Kidney (tissue), 14 donors: ENCODE data around the gene CES1. TPM values are rescaled to one million over a fixed set of nuclear protein-coding genes. Genes with fewer than 3 reads are reported as not detected.

Source experiments
- DNase-seq, 5 donors: peaks; one replicate each; pipeline ENCODE4 v3.0.0-alpha.2; 2013 to 2020
- FAIRE-seq: peaks from 2 replicates; lab custom pipeline; 2012; peaks lifted over from hg19 to GRCh38; lab: Jason Lieb, UNC
- H3K27ac ChIP-seq, 2 donors: one replicate each; pipeline ENCODE4 v1.7.0; 2013; ENCODE audit warnings: low read depth in 2 of 2, low read length in 2 of 2, inconsistent platforms in 1 of 2
- H3K27me3 ChIP-seq: one replicate; pipeline ENCODE4 v1.7.1; 2013; ENCODE audit warnings: low read length, inconsistent platforms; ENCODE audit not compliant: control insufficient read depth, insufficient read depth
- H3K36me3 ChIP-seq, 3 donors: one replicate each; pipeline versions ENCODE4 v1.7.0 to v1.7.1; 2013; ENCODE audit warnings: low read length in 3 of 3, control low read depth in 1 of 3, inconsistent platforms in 1 of 3; ENCODE audit not compliant: insufficient read depth in 3 of 3, control insufficient read depth in 2 of 3
- H3K4me1 ChIP-seq, 3 donors: one replicate each; pipeline versions ENCODE4 v1.7.0 to v1.7.1; 2013; ENCODE audit warnings: low read length in 3 of 3, inconsistent platforms in 1 of 3, low read depth in 1 of 3; ENCODE audit not compliant: control insufficient read depth in 2 of 3, insufficient read depth in 2 of 3
- H3K4me3 ChIP-seq, 3 donors: one replicate each; pipeline versions ENCODE4 v1.7.0 to v1.8.1; 2013; ENCODE audit warnings: low read length in 3 of 3, control low read depth in 1 of 3, inconsistent platforms in 1 of 3
- H3K9ac ChIP-seq, 3 donors: one replicate each; pipeline versions ENCODE4 v1.7.0 to v1.7.1; 2013; ENCODE audit warnings: low read length in 3 of 3, control low read depth in 1 of 3, inconsistent platforms in 1 of 3
- H3K9me3 ChIP-seq, 3 donors: one replicate each; pipeline versions ENCODE4 v1.7.0 to v1.7.1; 2013; ENCODE audit warnings: low read length in 3 of 3, control low read depth in 1 of 3, inconsistent platforms in 1 of 3; ENCODE audit not compliant: control insufficient read depth in 2 of 3, insufficient read depth in 1 of 3
- intact Hi-C: fragments of 100-400 bp; cut with DNase I; formaldehyde crosslinking; loops from one replicate; pipeline ENCODE4 v1.11.1; 2022
- polyA plus RNA-seq: library from polyadenylated mRNA; stranded (reverse); fragments of 350-450 nt; fragmentation: Illumina TruSeq; extraction: RNeasy Lipid Tissue Mini Kit (QIAGEN cat#74804); gene quantifications from one replicate; pipeline ENCODE4 v1.2.3, GENCODE V29; 2014; ENCODE audit warnings: low read depth, low replicate concordance; ENCODE audit not compliant: insufficient read depth
- total RNA-seq: library from RNA; stranded (reverse); fragmentation: NEBNext Ultra II Directional; extraction: Animal tissue kit (Norgen Biotek cat#: 25700); gene quantifications from one replicate; pipeline ENCODE4 v1.2.1, GENCODE V29; 2021
- TF ChIP-seq, protein P1 (sequence below): IDR thresholded peaks from 3 replicates; pipeline ENCODE4 v1.5.1; 2012; ENCODE audit warnings: mild to moderate bottlenecking, moderate library complexity, borderline replicate concordance; ENCODE audit not compliant: insufficient read depth; ENCODE audit errors: extremely low read depth
- donor health status: control.
- donor health status: control.
- donor health status: control.
- donor health status: control.
- donor health status: control.
- donor health status: DM: yes; HTN: yes; CAD: no.
- donor health status: Normal renal cell carcinoma (clear cell type).

CES1 gene
- total and polyA plus RNA-seq, 2 donors from 2014 or later: 5.9 to 11.9 TPM

DNA sequence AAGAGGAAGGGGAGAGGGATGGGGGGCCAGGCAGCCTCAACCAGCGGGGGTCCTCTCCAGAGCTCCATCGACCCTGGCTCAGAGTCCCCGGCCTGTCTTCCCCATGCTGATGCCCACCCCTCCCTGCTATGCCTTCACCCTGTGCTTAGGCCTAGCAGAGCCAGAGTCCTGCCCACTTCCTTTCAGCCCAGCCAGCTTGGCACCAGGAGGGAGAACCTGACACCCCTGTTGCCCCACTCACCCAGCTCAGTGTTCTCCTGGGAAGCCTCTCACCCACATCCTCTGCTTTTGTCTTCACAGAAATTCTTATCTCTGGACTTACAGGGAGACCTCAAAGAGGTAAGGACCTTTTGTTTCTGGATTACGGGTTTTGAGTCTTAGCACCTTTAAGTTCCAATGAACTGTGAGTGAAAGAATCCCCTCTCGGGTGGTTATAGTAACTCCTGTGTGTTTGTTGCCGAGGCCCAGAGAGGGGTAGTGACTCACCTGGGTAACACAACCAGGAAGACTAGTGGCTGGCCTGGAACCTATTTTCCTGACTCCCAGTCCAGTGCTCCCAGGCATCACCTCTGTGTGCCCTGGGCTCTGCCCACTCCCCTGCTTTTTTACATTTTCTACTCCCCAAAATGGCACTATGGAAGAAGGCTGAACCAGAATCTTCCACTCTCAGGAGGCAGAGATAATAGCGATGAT is 53.3 kb downstream of the CES1 start:
- Histone ChIP-seq H3K9ac (no peak overlapping the region), H3K4me1 (no peaks in the 10 kb centered on the region), H3K27ac (no peak overlapping the region), H3K27me3 (no peaks in the 10 kb centered on the region), H3K4me3 (no peak overlapping the region), H3K36me3 (no peaks in the 10 kb centered on the region), H3K9me3 (no peaks in the 10 kb centered on the region)
- intact Hi-C loops: no loop called here
- DNase-seq (no peak), FAIRE-seq (no peak)
- TF ChIP-seq, protein P1, sequence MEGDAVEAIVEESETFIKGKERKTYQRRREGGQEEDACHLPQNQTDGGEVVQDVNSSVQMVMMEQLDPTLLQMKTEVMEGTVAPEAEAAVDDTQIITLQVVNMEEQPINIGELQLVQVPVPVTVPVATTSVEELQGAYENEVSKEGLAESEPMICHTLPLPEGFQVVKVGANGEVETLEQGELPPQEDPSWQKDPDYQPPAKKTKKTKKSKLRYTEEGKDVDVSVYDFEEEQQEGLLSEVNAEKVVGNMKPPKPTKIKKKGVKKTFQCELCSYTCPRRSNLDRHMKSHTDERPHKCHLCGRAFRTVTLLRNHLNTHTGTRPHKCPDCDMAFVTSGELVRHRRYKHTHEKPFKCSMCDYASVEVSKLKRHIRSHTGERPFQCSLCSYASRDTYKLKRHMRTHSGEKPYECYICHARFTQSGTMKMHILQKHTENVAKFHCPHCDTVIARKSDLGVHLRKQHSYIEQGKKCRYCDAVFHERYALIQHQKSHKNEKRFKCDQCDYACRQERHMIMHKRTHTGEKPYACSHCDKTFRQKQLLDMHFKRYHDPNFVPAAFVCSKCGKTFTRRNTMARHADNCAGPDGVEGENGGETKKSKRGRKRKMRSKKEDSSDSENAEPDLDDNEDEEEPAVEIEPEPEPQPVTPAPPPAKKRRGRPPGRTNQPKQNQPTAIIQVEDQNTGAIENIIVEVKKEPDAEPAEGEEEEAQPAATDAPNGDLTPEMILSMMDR: no peak

- Histone ChIP-seq H3K4me1 (no peaks in the 10 kb centered on the region), H3K27me3 (no peaks in the 10 kb centered on the region), H3K27ac (no peak overlapping the region), H3K4me3 (no peak overlapping the region), H3K9ac (no peak overlapping the region), H3K9me3 (no peaks in the 10 kb centered on the region), H3K36me3 (no peaks in the 10 kb centered on the region)
- DNase-seq: no peak
- intact Hi-C loops: no loop called here
- FAIRE-seq: no peak
- TF ChIP-seq, protein P1: no peak
Measured at GRCh38 chr16:55778757-55779156, 54.1 kb downstream of the CES1 start.

DNA sequence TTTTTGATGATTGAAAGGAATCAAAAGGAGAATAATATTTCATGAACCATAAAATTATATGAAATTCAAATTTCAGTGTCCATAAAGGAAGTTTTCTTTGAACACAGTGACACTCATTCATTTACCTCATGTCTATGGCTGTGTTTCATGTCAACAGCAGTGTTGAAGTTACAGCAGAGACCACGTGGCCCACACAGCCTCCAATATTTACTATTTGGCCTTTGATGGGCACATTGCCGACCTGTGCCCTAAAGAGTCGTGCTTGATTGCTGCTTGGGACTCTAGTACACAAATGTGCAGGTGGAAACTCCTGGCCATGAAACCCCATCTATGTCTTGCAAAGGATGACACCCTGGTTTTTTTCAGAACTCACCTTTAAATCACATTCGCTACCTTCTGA is 57.0 kb downstream of the CES1 start:
- TF ChIP-seq, protein P1: no peak
- no peak for FAIRE-seq
- H3K36me3 ChIP-seq: no peaks in the 10 kb centered on the region
- H3K27me3 ChIP-seq: no peaks in the 10 kb centered on the region
- no peak overlapping the region for H3K27ac ChIP-seq
- no peak for DNase-seq
- no peak overlapping the region for H3K4me3 ChIP-seq
- H3K9ac ChIP-seq: no peak overlapping the region
- no peaks in the 10 kb centered on the region for H3K9me3 ChIP-seq
- H3K4me1 ChIP-seq: no peaks in the 10 kb centered on the region
- intact Hi-C loops: no loop called here
